GM21737 (cell line): ENCODE results near the gene CHCHD5.
"Not testable (repeated sequence)": the region's sequence is repeated elsewhere in the genome, so short reads cannot be mapped to it uniquely, and the experiment has no call there.

Experiments used
- ATAC-seq: cut with Tn5 transposase; IDR thresholded peaks from one replicate; pipeline ENCODE4 v1.9.1; 2021; ENCODE audit warnings: mild to moderate bottlenecking, moderate library complexity; ENCODE audit not compliant: unreplicated experiment

CHCHD5 gene

DNA sequence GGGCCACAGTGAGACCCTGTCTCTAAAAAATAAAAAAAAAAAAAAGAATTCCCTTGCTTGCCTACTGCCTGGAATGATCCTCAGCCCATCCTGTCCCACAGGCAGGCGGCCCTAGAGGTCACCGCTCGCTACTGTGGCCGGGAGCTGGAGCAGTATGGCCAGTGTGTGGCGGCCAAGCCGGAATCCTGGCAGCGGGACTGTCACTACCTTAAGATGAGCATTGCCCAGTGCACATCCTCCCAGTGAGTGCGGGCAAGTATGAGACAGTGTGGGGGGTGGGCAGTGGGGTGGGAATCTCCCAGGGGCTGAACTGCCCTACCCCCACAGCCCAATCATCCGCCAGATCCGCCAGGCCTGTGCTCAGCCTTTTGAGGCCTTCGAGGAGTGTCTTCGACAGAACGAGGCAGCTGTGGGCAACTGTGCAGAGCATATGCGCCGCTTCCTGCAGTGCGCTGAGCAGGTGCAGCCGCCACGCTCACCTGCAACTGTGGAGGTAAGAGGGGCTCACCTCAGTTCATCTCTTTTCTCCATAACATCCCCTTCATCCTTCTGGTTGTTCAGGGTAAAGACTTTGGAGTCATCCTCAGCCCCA, 1.6 kb downstream of the CHCHD5 start:
- no peak for ATAC-seq

DNA sequence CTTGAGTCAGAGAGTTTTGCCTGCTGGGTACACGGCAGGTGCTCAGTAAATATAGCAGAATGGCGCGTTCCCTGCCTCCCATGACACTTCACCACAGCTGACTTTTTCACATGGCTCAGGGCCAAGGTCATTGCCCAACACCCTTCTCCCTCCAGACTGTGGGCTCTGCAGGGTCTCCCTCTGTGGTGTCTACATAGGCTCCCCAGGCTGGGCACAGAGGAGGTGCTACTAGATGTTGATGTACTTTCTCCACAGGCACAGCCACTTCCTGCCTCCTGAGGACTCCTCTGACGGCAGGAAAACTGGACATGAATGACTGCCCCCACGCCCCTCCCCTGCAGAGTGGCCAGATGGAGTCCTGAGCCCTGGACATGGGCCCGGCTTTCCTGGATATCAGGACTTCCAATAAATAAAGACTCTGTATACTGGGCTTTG, 4.2 kb downstream of the CHCHD5 start:
- ATAC-seq: no peak

DNA sequence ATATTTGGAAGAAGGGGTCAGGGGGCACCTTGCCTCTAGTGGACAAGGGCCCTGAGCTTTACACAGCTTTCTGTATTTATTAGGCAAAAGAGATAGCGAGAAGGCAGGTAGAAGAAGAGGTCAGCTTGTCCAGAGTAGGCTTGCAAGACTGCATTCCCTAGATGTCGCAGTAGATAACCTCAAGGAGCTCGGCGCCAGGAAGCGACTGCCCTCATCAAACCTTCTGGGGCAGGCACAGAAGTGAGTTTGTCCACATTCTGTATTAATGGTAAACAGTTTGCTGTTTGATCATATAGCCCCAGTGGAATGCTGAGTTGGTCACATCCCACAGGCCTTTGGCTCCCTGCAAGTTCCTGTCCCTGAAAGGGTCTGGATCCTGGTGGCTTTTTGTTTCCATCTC, 7.0 kb downstream of the CHCHD5 start:
- no peak for ATAC-seq

DNA sequence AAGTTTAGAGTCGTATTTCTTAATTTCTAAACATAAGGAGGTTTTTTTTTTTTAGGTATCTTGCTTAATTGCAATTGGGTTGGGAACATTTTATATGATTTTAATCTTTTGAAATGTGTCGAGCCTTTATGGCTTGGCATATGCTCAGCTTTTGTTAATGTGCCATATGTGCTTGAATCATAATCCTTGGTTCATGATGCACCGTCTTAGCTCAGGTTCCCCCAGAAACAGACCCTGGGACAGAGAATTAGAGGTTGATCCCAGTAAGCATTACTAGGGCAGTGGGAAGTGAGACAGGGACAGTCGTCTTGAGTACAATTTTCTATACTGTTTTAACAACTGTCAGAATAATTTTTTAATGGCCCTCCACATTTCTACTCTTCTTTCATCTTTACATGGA, 9.3 kb downstream of the CHCHD5 start:
- no peak for ATAC-seq

DNA sequence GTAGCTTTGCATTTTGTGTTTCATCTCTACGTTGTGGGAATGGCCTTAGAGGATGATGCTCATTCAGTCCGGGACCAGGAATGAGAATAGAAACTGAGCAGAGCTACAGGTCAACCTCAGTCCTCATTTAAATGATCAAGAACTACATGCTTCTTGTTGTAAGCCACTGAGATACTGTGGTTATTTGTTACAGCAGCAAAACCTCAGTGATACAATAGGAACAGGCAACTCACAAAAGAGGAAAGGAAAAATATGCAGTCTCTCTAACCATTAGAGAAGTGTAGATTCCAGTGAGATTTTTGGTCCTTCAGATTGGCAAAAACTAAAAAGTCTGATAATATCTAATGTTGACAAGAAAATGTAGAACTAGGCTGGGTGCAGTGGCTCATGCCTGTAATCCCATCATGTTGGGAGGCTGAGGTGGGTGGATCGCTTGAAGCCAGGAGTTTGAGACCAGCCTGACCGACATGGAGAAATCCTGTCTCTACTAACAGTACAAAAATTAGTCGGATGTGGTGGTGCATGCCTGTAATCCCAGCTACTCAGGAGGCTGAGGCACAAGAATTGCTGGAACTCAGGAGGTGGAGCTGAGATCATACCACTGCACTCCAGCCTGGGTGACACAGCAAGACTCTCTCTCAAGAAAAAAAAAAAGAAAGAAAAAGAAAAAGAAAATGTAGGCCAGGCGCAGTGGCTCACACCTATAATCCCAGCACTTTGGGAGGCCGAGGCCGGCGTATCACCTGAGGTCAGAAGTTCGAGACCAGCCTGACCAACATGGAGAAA, 13.3 kb downstream of the CHCHD5 start:
- no peak for ATAC-seq

DNA sequence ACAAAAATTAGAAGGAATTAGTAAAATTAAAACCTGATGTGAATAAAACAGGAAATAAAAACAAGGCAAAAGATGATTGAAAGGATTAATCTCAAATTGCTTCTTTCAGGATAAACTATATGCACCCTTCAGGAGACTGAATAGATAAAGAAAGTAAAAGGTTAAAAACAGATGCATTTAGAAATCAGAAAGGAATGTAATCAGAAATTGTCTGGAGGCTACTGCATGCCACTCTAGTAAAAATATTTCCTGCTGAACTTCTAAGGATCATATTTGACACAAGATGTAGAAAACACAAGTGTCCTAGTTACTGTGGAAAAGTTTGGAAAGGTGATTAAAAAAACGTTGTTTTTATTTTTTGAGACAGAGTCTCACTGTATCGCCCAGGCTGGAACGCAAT, 16.2 kb downstream of the CHCHD5 start:
- no peak for ATAC-seq

DNA sequence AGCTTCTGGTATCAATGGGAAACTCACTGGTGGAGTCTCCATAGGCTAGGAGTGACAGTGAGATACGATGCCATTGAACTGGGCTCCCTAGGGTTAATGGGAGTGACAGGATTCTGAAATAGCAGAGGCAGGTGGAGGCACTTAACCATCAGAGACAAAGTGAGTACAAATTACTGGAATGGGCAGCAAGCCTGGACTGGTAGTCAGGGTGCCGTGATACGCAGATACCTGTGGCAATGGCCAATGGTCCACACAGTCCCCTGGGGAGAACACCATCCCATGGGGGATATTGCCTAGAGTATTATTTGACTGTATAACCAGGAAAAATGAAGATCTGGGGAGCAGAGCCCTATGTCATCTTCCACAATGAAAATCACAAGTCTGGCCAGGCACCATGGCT, 17.3 kb downstream of the CHCHD5 start:
- ATAC-seq: no peak

DNA sequence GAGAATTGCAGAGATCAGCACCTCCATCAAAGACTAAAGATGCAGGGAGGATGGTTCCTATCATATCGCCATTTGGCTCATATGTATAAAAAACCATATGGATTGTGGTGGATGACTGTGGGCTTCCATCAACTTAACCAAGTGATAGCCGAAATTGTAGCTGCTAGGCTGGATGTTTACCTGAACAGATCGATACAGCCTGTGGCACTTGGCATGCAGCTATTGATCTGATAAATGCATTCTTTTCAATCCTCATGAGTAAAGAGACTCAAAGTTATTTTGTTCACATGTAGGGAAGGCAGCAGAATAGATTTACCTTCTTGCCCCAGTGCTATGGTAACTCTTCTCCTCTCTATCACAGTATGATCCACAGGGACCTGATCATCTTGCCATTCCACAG, 18.5 kb downstream of the CHCHD5 start:
- ATAC-seq: no peak

DNA sequence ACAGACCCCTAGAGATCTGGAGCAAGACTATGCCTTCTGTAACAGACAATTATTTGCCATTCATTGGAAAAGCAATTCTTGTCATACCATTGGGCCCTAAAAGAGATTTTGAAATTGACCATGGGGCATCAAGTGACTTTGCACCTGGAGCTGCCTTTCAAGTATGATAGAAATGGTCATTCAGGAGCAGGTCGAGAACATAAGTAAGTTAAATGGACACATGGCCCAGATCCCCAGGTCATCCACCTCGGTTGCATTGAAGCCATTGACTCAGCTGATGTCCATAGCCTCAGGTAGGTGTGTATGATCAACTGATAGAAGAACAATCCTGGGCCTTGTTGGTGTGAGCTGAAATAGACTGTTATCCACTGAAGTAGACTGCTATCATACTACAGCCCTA, 19.3 kb downstream of the CHCHD5 start:
- no peak for ATAC-seq

DNA sequence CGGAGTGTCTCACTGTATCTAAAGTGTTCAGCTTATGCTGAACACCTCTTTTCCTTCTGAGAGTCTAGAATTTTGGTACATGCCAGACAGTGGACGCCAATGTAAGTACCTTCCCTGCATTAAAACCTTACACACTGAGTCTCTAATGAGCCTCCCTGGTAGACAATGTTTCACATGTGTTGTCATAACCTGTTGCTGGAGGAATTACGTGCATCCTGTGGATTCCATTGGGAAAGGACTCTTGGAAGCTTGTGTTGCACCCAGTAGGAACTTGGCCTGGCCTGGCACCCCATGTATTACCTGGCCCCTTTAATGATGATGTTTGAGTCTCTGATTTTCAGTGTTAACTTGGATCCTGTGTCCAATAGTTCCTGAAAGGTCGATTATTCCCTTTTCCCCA, 20.5 kb downstream of the CHCHD5 start:
- ATAC-seq: no peak

DNA sequence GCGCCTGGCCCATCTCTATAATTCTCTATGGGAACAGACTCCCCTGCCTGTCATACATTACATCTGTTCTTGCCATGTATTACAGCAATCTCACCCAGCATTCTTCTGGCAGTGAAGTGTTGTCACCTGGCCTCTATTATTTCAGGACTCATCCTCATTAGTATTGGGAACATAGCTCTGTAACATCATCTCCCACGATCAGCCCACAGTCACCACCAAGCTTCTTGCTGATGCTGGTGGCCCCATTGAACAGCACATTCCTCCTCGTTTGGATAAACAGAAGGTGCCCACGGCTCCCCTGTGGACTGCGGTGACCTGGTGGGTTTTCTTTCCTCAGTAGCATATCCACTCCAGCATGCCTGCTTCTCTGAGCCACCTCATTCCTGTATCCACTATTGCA, 21.5 kb downstream of the CHCHD5 start:
- ATAC-seq: no peak

DNA sequence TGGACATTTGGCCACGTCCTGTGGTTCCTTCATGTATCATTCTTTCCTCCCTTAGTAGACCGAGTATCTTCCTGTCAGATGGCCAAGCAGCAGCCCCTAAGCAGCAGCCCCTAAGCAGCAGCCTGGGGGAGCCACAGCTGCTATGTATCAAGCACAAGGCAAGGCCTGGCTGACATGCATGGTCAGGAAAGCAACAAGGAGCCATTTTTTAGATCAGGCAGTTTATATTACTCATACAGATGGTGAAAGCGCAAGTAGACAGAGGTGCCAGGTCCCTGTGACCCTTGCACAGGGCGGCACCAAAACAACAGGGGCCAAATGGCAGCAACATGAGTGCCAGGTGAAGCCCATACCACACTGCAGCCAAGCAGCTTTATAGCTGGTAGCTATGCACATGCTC, 22.1 kb downstream of the CHCHD5 start:
- no peak for ATAC-seq

DNA sequence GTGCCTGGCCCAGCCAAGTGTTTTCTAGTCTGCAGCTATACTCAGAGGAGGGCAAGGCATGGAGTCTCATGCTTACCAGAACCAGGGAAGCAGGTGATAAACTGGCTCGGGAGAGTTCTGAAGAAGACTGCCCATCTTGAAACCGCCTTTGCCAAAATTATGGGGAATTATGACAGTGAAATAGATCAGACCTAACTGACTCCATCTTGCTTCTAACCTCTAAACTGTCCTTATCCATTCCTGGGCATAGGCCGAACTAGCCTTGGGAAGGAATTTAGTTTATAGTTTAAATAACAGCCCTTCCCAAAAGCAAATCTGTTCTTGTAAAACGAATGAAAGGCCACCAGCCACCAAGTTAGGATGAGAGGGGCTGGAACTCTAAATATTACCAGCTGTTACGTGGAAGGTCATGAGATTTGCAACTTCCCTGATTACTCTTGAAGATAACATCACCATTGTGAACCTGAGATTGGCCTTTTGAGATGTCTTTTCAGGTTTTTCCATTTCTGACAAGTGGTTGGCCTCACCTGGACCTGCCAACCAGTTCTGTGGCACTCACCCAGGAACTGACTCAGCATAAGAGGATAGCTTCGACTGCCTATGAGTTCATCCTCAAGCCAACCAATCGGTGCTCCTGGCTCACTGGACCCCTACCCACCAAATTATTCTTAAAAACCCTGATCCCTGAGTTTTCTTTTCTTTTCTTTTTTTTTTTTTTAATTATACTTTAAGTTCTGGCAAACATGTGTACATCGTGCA, 23.4 kb downstream of the CHCHD5 start:
- no peak for ATAC-seq

DNA sequence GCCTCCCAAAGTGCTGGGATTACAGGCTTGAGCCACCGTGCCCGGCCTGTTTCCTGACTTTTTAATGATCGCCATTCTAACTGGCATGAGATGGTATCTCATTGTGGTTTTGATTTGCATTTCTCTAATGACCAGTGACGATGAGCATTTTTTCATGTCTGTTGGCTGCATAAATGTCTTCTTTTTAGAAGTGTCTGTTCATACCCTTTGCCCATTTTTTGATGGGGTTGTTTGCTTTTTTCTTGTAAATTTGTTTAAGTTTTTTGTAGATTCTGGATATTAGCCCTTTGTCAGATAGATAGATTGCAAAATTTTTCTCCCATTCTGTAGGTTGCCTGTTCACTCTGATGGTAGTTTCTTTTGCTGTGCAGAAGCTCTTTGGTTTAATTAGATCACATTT, 24.9 kb downstream of the CHCHD5 start:
- not testable (repeated sequence) for ATAC-seq

DNA sequence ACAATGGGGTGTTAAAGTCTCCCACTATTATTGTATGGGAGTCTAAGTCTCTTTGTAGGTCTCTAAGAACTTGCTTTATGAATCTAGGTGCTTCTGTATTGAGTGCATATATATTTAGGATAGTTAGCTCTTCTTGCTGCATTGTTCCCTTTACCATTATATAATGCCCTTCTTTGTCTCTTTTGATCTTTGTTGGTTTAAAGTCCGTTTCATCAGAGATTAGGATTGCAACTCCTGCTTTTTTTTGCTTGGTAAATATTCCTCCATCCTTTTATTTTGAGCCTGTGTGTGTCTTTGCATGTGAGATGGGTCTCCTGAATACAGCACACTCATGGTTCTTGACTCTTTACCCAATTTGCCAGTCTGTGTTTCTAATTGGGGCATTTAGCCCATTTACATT, 27.9 kb downstream of the CHCHD5 start:
- ATAC-seq: not testable (repeated sequence)

DNA sequence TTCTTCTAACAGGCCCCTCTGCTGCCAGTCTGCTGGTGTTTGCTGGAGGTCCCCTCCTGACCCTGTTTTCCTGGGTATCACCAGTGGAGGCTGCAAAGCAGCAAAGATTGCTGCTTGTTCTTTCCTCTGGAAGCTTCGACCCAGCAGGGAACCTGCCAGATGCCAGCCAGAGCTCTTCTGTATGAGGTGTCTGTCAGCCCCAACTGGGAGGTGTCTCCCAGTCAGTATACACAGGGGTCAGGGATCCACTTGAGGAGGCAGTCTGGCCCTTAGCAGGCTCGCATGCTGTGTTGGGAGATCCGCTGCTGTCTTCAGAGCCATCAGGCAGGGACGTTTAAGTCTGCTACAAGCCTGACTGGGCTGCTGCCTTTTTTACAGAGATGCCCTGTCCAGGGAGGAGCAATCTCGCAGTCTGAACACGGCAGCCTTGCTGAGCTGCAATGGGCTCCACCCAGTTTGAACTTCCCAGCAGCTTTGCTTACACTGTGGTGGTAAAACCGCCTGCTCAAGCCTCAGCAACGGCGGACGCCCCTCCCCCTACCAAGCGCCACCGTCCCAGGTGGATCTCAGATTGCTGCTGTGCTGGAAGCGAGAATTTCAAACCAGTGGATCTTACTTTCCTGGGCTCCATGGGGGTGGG, 29.9 kb downstream of the CHCHD5 start:
- no peak for ATAC-seq

DNA sequence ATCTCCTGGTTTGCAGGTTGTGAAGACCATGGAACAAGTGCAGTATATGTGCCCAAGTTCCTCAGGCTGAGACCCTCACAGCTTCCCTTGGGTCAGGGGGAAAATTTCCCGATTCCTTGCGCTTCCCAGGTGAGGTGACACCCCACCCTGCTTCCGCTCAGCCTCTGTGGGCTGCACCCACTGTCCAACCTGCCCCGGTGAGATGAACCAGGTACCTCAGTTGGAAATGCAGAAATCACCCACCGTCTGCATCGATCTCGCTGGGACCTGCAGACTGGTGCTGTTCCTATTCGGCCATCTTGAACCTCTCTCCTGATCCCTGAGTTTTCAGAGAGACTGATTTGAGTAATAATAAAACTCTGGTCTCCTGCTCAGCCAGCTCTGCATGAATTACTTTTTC, 30.6 kb downstream of the CHCHD5 start:
- ATAC-seq: no peak

DNA sequence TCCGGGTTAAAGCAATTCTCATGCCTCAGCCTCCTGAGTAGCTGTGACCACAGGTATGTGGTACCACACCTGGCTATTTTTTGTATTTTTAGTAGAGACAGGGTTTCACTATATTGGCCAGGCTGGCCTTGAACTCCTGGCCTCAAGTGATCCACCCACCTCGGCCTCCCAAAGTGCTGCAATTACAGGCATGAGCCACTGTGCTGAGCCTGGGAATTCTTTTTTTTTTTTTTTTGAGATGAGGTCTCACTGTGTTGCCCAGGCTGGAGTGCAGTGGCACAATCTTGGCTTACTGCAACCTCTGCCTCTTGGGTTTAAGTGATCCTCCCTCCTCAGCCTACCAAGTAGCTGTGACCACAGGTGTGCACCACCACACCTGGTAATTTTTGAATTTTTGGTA, 31.4 kb downstream of the CHCHD5 start:
- ATAC-seq: not testable (repeated sequence)

DNA sequence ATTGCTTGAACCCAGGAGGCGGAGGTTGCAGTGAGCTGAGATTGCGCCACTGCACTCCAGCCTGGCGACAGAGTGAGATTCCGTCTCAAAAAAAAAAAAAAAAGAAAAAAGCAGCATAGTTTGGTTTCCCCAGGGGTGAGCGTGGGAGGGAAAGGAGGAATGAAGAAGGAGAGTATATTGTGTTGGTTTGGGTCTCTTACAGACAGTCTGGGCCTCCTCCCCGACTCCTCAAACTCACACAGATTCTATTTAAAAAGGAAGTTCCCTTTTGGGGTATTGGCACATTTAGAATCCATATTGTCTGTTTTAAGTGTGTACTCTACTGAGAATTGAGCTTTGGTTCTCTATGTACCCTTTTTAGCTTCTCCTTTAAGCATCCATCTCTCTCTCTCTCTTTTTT, 34.0 kb downstream of the CHCHD5 start:
- ATAC-seq: no peak

DNA sequence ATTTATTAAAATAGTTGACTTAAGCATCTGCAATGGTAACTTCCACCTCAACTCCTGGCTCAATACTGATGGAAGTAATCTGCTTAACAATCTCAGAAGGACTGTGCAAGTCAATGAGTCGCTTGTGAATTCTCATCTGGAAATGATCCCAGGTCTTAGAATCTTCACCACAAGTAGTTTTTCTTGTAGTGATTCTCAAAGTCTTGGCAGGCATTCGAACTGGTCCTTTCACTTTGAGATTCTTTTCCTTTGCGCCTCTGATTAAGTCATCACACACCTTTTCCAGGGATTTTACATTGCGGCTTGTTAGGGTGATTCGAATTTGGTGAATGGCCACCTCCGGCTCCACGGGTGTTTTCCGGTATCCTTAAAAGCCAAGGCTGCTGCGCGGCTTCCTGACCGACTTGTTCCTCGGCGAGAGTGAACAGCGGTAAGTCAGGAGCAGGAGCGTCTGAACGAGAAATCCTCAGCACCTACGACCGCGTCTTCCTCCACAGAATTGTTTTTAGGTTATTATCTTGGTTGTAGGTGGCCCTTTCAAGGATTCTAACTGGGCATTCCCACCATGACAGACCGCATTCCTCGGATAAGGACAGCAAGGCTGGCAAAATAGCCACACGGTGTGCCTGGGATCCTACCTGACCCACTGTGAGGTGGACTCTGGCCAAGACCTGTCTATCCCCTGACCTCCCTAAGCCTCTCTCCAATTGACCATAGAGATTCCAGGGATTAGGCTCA, 37.5 kb downstream of the CHCHD5 start:
- no peak for ATAC-seq

DNA sequence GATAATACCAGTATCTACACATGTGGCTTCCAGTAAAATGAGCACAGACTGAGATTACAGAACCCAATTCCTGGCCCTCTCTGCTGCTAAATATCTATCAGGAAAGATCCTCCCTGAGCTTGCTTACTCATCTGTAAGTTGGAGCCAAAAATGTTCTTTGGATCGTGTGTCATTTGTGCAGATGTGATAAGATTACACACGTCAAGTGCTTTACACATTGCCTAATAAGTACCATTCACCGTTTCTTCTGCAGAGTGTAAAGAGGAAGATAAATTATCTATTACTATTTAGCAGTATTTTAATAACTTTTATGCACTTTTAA, 38.1 kb downstream of the CHCHD5 start:
- ATAC-seq: no peak
